Measurements from ENCODE around the gene MED23.

Gene MED23

GRCh38 chr6:131627724-131628682 lies at the start of gene MED23:
Gene MED23, minus strand, starts transcription at chr6:131628242. Its CDS starts 193 bp downstream, at chr6:131628049.
- DNase-seq, result peak; percentile 96

GRCh38 chr6:131673184-131673583 lies 45.1 kb upstream of the MED23 start:
- DNase-seq, result no peak

GRCh38 chr6:131669891-131670290 lies 41.8 kb upstream of the MED23 start:
- no peak for DNase-seq

- no peak for DNase-seq
These were observed 35.6 kb upstream of the MED23 start for GRCh38 chr6:131663578-131664165.

- peak; percentile 14 for DNase-seq
These were observed 32.2 kb upstream of the MED23 start for GRCh38 chr6:131660195-131660594.

- DNase-seq, result no peak
These were observed 30.2 kb upstream of the MED23 start for GRCh38 chr6:131658287-131658686.

- no peak for DNase-seq
These were observed 29.6 kb upstream of the MED23 start for GRCh38 chr6:131657630-131658111.

- DNase-seq, result no peak
These were observed 29.2 kb upstream of the MED23 start for GRCh38 chr6:131657222-131657621.

GRCh38 chr6:131656667-131657066 lies 28.6 kb upstream of the MED23 start:
- no peak for DNase-seq

GRCh38 chr6:131655951-131656350 lies 27.9 kb upstream of the MED23 start:
- no peak for DNase-seq

- DNase-seq, result no peak
These were observed 27.3 kb upstream of the MED23 start for GRCh38 chr6:131655387-131655786.

- no peak for DNase-seq
These were observed 26.3 kb upstream of the MED23 start for GRCh38 chr6:131654326-131654725.

- DNase-seq, result no peak
These were observed 24.4 kb upstream of the MED23 start for GRCh38 chr6:131652472-131652871.

- DNase-seq, result no peak
These were observed 23.7 kb upstream of the MED23 start for GRCh38 chr6:131651782-131652181.

- no peak for DNase-seq
These were observed 18.2 kb upstream of the MED23 start for GRCh38 chr6:131646249-131646670.

GRCh38 chr6:131645846-131646245 lies 17.8 kb upstream of the MED23 start:
- no peak for DNase-seq

GRCh38 chr6:131644921-131645320 lies 16.9 kb upstream of the MED23 start:
- no peak for DNase-seq

GRCh38 chr6:131643855-131644460 lies 15.9 kb upstream of the MED23 start:
- DNase-seq, result no peak

GRCh38 chr6:131642987-131643611 lies 15.1 kb upstream of the MED23 start:
- DNase-seq, result no peak

GRCh38 chr6:131642565-131642964 lies 14.5 kb upstream of the MED23 start:
- no peak for DNase-seq

GRCh38 chr6:131641554-131641953 lies 13.5 kb upstream of the MED23 start:
- DNase-seq, result no peak

GRCh38 chr6:131640576-131640975 lies 12.5 kb upstream of the MED23 start:
- no peak for DNase-seq

- DNase-seq, result peak; percentile 39
These were observed 12.1 kb upstream of the MED23 start for GRCh38 chr6:131640100-131640499.
